ENCODE measurements around the gene CMSS1.

The CMSS1 gene

DNA sequence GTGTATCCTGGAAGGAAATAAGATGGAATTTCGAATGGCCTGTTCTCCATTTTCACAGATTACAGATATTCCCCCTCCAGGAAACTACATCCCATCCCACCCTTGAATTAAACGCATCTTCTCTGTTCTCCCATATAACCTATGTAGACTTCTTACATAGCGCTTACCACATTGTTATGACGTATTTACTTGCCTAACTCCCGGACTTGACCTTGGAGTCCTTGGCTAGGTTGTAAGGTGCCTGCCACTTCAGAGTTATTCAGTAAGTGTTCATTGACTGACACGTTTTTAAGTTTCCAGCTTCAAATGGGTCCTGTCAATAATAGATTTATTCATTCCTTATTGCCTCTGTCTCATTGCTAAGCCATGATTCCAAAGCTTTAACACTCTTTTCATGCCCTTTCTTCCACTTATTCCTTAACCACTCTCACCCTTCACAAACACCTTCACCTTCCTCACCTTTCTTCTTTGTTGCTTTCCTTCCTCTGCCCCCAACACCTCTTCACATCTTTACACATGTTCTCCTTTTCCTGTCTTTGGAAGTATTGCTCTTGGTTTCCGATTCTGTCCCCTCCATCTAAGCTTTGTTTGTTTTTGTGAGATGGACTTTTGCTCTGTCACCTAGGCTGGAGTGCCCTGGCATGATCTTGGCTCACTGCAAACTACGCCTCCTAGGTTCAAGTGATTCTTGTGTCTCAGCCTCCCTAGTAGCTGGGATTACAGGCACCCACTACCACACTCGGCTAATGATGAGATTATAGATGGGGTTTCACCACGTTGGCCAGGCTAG, 138.3 kb downstream of the CMSS1 start:
- no peaks in the 10 kb centered on the region for H3F3A ChIP-seq (ENCODE audit: insufficient read depth, low read length)
- H3K27me3 ChIP-seq (ENCODE audit: insufficient read depth, low read length): no peaks in the 10 kb centered on the region
- no peak overlapping the region for H3K9ac ChIP-seq (ENCODE audit: low read length)
- H2AFZ ChIP-seq (ENCODE audit: low read length): no peak overlapping the region
- H4K20me1 ChIP-seq (ENCODE audit: insufficient read depth, low read length): no peaks in the 10 kb centered on the region
- no peak overlapping the region for H3K4me2 ChIP-seq (ENCODE audit: low read length)
- H3K27ac ChIP-seq (ENCODE audit: low read depth, low read length, poor library complexity, severe bottlenecking): no peak overlapping the region
- H3K79me2 ChIP-seq (ENCODE audit: insufficient read depth, low read length): no peaks in the 10 kb centered on the region
- H3K9me2 ChIP-seq (ENCODE audit: low read depth, low read length): no peaks in the 10 kb centered on the region
- no peak for TF ChIP-seq EZH2 (IDR thresholded peaks at IDR 0.05; ENCODE audit: borderline replicate concordance, low read length)
- TF ChIP-seq, protein P1, sequence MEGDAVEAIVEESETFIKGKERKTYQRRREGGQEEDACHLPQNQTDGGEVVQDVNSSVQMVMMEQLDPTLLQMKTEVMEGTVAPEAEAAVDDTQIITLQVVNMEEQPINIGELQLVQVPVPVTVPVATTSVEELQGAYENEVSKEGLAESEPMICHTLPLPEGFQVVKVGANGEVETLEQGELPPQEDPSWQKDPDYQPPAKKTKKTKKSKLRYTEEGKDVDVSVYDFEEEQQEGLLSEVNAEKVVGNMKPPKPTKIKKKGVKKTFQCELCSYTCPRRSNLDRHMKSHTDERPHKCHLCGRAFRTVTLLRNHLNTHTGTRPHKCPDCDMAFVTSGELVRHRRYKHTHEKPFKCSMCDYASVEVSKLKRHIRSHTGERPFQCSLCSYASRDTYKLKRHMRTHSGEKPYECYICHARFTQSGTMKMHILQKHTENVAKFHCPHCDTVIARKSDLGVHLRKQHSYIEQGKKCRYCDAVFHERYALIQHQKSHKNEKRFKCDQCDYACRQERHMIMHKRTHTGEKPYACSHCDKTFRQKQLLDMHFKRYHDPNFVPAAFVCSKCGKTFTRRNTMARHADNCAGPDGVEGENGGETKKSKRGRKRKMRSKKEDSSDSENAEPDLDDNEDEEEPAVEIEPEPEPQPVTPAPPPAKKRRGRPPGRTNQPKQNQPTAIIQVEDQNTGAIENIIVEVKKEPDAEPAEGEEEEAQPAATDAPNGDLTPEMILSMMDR (IDR thresholded peaks at IDR 0.05; ENCODE audit: low read length): no peak
- H3K4me1 ChIP-seq (ENCODE audit: insufficient read depth, low read length, severe bottlenecking): no peaks in the 10 kb centered on the region
- no peaks in the 10 kb centered on the region for H3K9me3 ChIP-seq (ENCODE audit: low read length)
- no peaks in the 10 kb centered on the region for H3K36me3 ChIP-seq (ENCODE audit: insufficient read depth, low read length)
- H3K4me3 ChIP-seq (ENCODE audit: low read depth, low read length, poor library complexity, severe bottlenecking): no peak overlapping the region

DNA sequence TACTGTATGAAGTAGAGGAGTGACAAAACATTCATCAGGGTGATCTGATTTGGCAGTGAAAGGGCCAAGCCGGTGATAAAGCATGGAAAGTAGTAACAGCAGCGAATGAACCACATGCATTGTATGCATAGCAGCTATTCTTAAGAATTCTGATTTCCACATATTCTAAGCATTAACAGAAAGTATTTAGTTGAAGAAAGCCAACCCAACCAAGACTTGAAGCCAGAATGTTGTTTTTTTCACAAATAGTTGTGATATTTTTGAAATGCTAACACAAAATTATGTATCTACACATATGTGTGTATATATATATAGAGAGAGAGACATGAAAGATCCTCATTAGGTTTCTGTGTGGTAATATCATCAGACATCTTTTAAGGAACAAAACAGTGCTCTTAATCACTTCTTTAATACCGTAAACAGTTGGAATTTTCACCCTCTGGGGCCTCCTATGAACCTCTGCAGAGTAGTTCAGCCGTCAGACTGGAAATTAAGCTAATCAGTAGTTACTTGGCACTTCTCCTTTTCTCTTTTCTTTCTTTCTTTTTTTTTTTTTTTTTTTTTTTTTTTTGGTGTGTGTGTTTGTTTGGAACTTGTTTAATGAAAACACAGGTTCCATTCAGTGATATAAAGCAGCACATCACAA, 139.6 kb downstream of the CMSS1 start:
- Histone ChIP-seq H3K9ac (ENCODE audit: low read length) (no peak overlapping the region), H3K9me3 (ENCODE audit: low read length) (no peaks in the 10 kb centered on the region), H3F3A (ENCODE audit: insufficient read depth, low read length) (no peaks in the 10 kb centered on the region), H3K4me3 (ENCODE audit: low read depth, low read length, poor library complexity, severe bottlenecking) (no peak overlapping the region), H3K27me3 (ENCODE audit: insufficient read depth, low read length) (no peaks in the 10 kb centered on the region), H3K9me2 (ENCODE audit: low read depth, low read length) (no peaks in the 10 kb centered on the region), H3K4me1 (ENCODE audit: insufficient read depth, low read length, severe bottlenecking) (no peaks in the 10 kb centered on the region), H3K4me2 (ENCODE audit: low read length) (no peak overlapping the region), H2AFZ (ENCODE audit: low read length) (no peak overlapping the region), H3K27ac (ENCODE audit: low read depth, low read length, poor library complexity, severe bottlenecking) (no peak overlapping the region), H3K36me3 (ENCODE audit: insufficient read depth, low read length) (no peaks in the 10 kb centered on the region), H3K79me2 (ENCODE audit: insufficient read depth, low read length) (no peaks in the 10 kb centered on the region), H4K20me1 (ENCODE audit: insufficient read depth, low read length) (no peaks in the 10 kb centered on the region)
- no peak for TF ChIP-seq EZH2 (IDR thresholded peaks at IDR 0.05; ENCODE audit: borderline replicate concordance, low read length)
- TF ChIP-seq, protein P1 (IDR thresholded peaks at IDR 0.05; ENCODE audit: low read length): no peak

DNA sequence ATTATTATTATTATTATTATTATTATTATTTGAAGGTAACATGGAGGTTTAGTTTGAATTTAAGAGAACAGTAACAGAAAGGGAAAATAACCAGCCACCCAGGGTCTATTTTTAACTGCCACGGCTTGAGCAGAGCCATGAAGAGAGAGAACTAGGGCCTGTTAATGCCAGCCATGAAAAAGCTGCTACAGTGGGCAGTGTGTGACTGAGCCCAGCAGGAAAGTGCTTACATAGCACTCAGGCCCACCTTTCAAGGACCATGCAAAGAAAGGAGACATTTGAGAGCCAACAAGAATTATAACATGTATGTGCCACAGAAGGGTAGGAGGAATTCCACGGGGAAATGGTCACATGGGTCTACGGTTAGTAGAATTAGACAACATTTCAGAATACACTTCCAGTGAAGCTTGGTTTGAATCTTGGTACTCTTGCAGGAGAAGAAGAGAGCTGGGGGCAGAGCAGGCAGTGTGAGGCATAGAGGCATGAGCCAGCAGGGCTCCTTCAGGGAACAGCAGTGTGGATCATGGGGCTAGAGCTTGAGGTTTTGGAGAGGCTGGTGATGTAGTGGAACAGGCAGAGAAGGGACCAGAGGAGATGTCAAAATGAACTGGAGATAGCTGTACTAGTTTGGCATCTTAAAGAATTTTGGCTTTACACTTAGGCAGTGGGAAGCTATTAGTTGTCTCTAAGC, 140.7 kb downstream of the CMSS1 start:
- Histone ChIP-seq H3K9me2 (ENCODE audit: low read depth, low read length) (no peaks in the 10 kb centered on the region), H3K4me1 (ENCODE audit: insufficient read depth, low read length, severe bottlenecking) (no peaks in the 10 kb centered on the region), H3K36me3 (ENCODE audit: insufficient read depth, low read length) (no peaks in the 10 kb centered on the region), H3K4me3 (ENCODE audit: low read depth, low read length, poor library complexity, severe bottlenecking) (no peak overlapping the region), H3K4me2 (ENCODE audit: low read length) (no peak overlapping the region), H3K27me3 (ENCODE audit: insufficient read depth, low read length) (no peaks in the 10 kb centered on the region), H3K27ac (ENCODE audit: low read depth, low read length, poor library complexity, severe bottlenecking) (no peak overlapping the region), H3K79me2 (ENCODE audit: insufficient read depth, low read length) (no peaks in the 10 kb centered on the region), H3F3A (ENCODE audit: insufficient read depth, low read length) (no peaks in the 10 kb centered on the region), H2AFZ (ENCODE audit: low read length) (no peak overlapping the region), H4K20me1 (ENCODE audit: insufficient read depth, low read length) (no peaks in the 10 kb centered on the region), H3K9ac (ENCODE audit: low read length) (no peak overlapping the region), H3K9me3 (ENCODE audit: low read length) (no peaks in the 10 kb centered on the region)
- no peak for TF ChIP-seq EZH2 (IDR thresholded peaks at IDR 0.05; ENCODE audit: borderline replicate concordance, low read length)
- TF ChIP-seq, protein P1 (IDR thresholded peaks at IDR 0.05; ENCODE audit: low read length): no peak

All from OCI-LY1 (cell line).